GM18858 (cell line): ENCODE measurements around the gene SENP7.
"Not testable (repeated sequence)": the region's sequence is repeated elsewhere in the genome, so short reads cannot be mapped to it uniquely, and the experiment has no call there.

Experiments used
- ATAC-seq: cut with Tn5 transposase; IDR thresholded peaks from one replicate; pipeline ENCODE4 v1.9.1; 2021; ENCODE audit not compliant: unreplicated experiment

The SENP7 gene

DNA sequence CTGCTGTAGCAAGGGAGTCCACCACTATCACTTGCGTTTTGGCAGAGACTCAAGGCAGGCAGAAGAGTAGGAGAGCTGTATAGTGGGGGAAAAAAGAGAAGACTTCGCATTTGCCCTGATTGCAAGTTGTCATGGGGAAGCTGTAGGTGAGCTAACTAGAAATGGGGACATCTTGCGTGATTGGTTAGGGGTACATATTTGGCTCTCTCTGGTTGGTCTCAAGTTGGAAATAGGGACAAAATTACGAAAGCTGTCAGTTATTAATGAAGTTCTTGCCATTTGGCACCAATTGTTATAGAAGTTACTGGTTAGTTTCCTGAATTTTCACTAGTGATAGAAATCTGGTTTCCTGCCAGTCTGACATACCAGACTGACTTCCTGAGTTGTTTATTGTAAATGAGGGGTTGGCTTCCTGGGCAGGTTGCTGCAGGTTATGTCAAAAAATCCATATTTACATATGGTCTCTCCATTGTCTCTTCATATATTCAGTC is 8.2 kb upstream of the SENP7 start:
- no peak for ATAC-seq

- no peak for ATAC-seq
Observed at GRCh38 chr3:101519685-101520365, 6.8 kb upstream of the SENP7 start.

GRCh38 chr3:101518421-101518871 is 5.4 kb upstream of the SENP7 start:
- peak; percentile 98 for ATAC-seq

- peak; percentile 19 for ATAC-seq
Observed at GRCh38 chr3:101513419-101513986, 491 bp upstream of the SENP7 start.

DNA sequence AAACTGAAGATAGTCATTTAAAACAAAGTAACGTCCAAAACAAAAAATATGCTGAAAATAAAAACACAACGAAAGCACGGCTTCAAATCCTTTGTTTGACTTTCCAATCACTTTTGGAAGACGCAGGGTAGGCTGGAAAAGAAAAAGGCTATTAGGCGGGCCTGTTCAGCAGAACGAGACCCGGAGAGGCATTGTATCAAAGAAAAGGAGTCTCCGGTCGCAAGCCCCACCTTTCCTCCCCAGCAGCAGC is 691 bp downstream of the SENP7 start:
- ATAC-seq = peak; percentile 24

- no peak for ATAC-seq
Observed at GRCh38 chr3:101509811-101510210, 3.2 kb downstream of the SENP7 start.

- no peak for ATAC-seq
Observed at GRCh38 chr3:101509281-101509680, 3.7 kb downstream of the SENP7 start.

GRCh38 chr3:101501783-101502182 is 11.2 kb downstream of the SENP7 start:
- ATAC-seq = no peak

DNA sequence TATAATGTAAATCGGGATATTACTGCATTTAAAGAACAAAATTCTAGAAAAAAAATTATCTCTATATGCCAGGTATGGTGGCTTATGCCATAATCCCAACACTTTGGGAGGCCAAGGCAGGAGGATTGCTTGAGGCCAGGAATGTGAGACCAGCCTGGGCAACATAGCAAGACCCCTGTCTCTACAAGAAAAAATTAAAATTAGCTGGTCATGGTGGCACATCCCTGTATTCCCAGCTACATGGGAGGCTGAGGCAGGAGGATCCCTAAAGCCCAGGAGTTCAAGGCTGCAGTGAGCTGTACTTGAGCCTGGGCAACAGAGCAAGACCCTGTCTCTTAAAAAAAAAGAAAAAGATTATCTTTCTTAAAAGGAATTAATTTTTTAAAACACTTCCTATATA is 12.8 kb downstream of the SENP7 start:
- no peak for ATAC-seq

- ATAC-seq = no peak
Observed at GRCh38 chr3:101497803-101498202, 15.2 kb downstream of the SENP7 start.

- no peak for ATAC-seq
Observed at GRCh38 chr3:101495552-101495951, 17.5 kb downstream of the SENP7 start.

- no peak for ATAC-seq
Observed at GRCh38 chr3:101484805-101485620, 28.0 kb downstream of the SENP7 start.

GRCh38 chr3:101478980-101479379 is 34.0 kb downstream of the SENP7 start:
- ATAC-seq = no peak

DNA sequence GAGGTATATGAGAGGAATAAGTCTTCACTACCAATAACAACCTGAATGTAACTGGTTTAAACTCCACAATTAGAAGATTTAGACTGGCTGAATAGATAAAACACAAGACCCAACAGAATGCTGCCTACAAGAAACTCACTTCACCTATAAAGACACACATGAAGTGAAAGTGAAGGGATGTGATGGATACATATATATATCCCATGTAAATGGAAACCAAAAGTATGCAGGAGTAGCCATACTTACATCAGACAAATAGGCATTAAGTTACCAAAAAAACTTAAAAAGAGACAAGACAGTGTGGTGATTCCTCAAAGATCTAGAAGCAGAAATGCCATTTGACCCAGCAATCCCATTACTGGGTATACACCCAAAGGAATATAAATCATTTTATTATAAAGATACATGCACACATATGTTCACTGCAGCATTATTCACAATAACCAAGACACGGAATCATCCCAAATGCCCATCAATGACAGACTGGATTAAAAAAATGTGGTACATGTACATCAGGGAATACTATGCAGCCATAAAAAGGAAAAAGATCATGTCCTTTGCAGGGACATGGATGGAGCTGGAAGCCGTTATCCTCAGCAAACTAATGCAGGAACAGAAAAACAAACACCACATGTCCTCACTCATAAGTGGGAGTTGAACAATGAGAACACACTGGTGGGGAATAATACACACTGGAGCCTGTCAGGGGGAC is 38.0 kb downstream of the SENP7 start:
- ATAC-seq = not testable (repeated sequence)

DNA sequence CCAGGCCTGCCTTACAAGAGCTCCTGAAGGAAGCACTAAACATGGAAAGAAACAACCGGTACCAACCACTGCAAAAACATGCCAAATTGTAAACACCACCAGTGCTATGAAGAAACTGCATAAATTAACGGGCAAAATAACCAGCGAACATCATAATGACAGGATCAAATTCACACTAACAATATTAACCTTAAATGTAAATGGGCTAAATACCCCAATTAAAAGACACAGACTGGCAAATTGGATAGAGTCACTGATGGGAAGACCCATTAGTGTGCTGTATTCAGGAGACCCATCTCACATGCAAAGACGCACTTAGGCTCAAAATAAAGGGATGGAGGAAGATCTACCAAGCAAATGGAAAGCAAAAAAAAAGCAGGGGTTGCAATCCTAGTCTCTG is 44.3 kb downstream of the SENP7 start:
- ATAC-seq = not testable (repeated sequence)

DNA sequence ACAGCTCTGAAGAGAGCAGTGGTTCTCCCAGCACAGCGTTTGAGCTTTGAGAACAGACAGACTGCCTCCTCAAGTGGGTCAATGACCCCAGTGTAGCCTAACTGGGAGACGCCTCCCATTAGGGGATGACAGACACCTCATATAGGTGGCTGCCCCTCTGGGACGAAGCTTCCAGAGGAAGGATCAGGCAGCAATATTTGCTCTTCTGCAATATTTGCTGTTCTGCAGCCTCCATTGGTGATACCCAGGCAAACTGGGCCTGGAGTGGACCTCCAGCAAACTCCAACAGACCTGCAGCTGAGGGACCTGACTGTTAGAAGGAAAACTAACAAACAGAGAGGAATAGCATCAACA is 45.7 kb downstream of the SENP7 start:
- not testable (repeated sequence) for ATAC-seq

DNA sequence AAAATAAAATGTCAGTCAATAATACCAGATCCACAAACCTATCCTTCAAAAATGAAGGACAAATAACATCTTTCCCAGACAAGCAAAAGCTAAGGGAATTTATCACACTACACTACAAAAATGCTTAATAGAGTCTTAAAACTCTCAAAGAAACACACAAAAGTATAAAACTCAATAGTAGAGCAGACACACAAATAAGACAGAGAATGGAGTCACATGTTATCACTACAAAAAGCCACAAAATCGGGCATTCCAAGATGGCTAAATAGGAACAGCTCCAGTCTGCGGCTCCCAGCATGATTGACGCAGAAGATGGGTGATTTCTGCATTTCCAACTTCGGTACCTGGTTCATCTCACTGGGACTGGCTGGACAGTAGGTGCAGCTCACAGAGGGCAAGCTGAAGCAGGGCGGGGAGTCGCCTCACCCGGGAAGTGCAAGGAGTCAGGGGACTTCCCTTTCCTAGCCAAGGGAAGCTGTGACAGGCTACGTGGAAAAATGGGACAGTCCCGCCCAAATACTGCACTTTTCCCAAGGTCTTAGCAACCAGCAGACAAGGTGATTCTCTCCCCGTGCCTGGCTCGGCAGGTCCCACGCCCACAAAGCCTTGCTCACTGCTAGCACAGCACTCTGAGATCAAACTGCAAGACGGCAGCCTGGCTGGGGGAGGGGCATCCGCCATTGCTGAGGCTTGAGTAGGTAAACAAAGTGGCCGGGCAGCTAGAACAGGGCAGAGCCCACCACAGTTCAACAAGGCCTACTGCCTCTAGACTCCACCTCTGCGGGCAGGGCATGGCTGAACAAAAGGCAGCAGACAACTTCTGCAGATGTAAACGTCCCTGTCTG is 46.3 kb downstream of the SENP7 start:
- ATAC-seq = no peak

DNA sequence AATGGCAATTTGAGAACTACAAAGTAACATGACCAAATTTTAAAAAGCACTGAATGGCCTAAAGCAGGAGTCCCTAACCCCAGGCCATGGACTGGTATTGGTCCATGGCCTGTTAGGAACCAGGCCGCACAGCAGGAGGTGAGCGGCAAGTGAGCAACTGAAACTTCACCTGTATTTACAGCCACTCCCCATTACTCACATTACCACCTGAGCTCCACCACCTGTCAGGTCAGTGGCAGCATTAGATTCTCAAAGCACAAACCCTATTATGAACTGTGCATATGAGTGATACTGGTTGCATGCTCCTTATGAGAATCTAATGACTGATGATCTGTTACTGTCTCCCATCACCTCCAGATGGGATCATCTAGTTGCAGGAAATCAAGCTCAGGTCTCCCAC is 48.8 kb downstream of the SENP7 start:
- no peak for ATAC-seq

DNA sequence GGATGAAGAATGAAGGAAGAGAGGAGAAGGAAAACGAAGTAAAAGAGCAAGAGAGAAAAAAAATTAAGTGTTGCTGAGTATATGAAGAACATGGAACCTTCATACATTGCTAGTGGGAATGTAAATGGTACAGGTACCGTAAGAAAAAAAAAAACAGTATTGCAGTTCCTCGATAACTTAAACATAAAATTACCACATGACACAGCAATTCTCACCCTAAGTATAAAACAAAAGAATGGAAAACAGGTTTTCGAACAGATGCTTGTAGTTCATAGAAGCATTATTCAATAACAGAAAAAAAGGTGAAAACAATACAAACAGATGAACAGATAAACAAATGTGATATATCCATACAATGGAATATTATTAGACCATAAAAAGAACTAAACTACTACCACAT is 51.6 kb downstream of the SENP7 start:
- no peak for ATAC-seq

- ATAC-seq = no peak
Observed at GRCh38 chr3:101458387-101458786, 54.6 kb downstream of the SENP7 start.

DNA sequence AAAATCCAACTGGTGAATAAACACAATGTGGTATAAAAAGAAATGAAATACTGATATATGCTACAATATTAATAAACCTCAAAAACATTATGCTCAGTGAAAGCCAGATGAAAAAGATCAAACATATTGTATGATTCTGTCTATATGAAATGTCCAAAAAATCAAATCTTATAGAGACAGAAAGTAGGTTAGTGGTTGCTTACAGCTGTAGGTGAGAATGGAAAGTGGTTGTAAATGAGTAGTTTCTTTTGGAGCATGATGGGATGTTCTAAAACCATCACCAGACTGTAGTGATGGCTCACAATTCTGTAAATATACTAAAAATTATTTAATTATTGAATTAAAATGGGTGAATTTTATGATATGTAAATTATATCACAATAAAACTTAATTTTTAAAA is 58.4 kb downstream of the SENP7 start:
- no peak for ATAC-seq
